ENCODE measurements around the gene BLOC1S3.
A peak's percentile ranks its signal among the peaks of the same experiment; 100 is the strongest.

The BLOC1S3 gene

GRCh38 chr19:45146741-45147205 is 31.8 kb upstream of the BLOC1S3 start:
- no peak for DNase-seq

GRCh38 chr19:45147835-45148676 is 30.5 kb upstream of the BLOC1S3 start:
- peak; percentile 66 for DNase-seq

- no peak for DNase-seq
Measured at GRCh38 chr19:45149129-45149528, 29.5 kb upstream of the BLOC1S3 start.

GRCh38 chr19:45150180-45150579 is 28.4 kb upstream of the BLOC1S3 start:
- DNase-seq: no peak

GRCh38 chr19:45150751-45151281 is 27.8 kb upstream of the BLOC1S3 start:
- DNase-seq: no peak

- no peak for DNase-seq
Measured at GRCh38 chr19:45151320-45151719, 27.3 kb upstream of the BLOC1S3 start.

GRCh38 chr19:45151821-45152503 is 26.6 kb upstream of the BLOC1S3 start:
- no peak for DNase-seq

GRCh38 chr19:45152504-45153338 is 25.9 kb upstream of the BLOC1S3 start:
- peak; percentile 71 for DNase-seq

- DNase-seq: peak; percentile 78
Measured at GRCh38 chr19:45153339-45154063, 25.1 kb upstream of the BLOC1S3 start.

GRCh38 chr19:45154064-45154827 is 24.3 kb upstream of the BLOC1S3 start:
- DNase-seq: peak; percentile 82

- no peak for DNase-seq
Measured at GRCh38 chr19:45156011-45156630, 22.5 kb upstream of the BLOC1S3 start.

- DNase-seq: no peak
Measured at GRCh38 chr19:45156751-45157150, 21.8 kb upstream of the BLOC1S3 start.

GRCh38 chr19:45158503-45159209 is 19.9 kb upstream of the BLOC1S3 start:
- no peak for DNase-seq

- no peak for DNase-seq
Measured at GRCh38 chr19:45159210-45159970, 19.2 kb upstream of the BLOC1S3 start.

GRCh38 chr19:45159971-45160324 is 18.6 kb upstream of the BLOC1S3 start:
- no peak for DNase-seq

GRCh38 chr19:45160870-45161737 is 17.5 kb upstream of the BLOC1S3 start, which contains the start of gene NKPD1:
Gene NKPD1, minus strand, starts transcription at chr19:45160982. Its CDS starts 832 bp downstream, at chr19:45160150.
- peak; percentile 92 for DNase-seq

- DNase-seq: peak; percentile 87
Measured at GRCh38 chr19:45161738-45162607, 16.6 kb upstream of the BLOC1S3 start.

All from islet precursor cell (in vitro differentiated cells).